OCI-M2 (cell line): ENCODE results near the gene MT1B.
"Not testable (repeated sequence)": the region's sequence is repeated elsewhere in the genome, so short reads cannot be mapped to it uniquely, and the experiment has no call there.

ENCODE experiments used
- DNase-seq: peaks from one replicate; lab custom pipeline; 2025; ENCODE audit not compliant: unreplicated experiment; lab: John Stamatoyannopoulos, UW

MT1B gene

GRCh38 chr16:56637814-56638750 lies 13.6 kb upstream of the MT1B start, which contains the start of gene MT1A:
MT1A (plus strand) TSS chr16:56638666; CDS start chr16:56638739, 73 bp downstream.
- no peak for DNase-seq

- DNase-seq: no peak
Observed at GRCh38 chr16:56639045-56639444, 12.6 kb upstream of the MT1B start.

- no peak for DNase-seq
Observed at GRCh38 chr16:56640076-56640475, 11.6 kb upstream of the MT1B start.

- no peak for DNase-seq
Observed at GRCh38 chr16:56641166-56641565, 10.5 kb upstream of the MT1B start.

- DNase-seq: no peak
Observed at GRCh38 chr16:56643080-56643778, 8.5 kb upstream of the MT1B start.

GRCh38 chr16:56643833-56644232 lies 7.9 kb upstream of the MT1B start:
- no peak for DNase-seq

- DNase-seq: no peak
Observed at GRCh38 chr16:56645311-56645710, 6.4 kb upstream of the MT1B start.

- DNase-seq: no peak
Observed at GRCh38 chr16:56645838-56646237, 5.8 kb upstream of the MT1B start.

GRCh38 chr16:56647641-56648431 lies 3.9 kb upstream of the MT1B start:
- no peak for DNase-seq

- no peak for DNase-seq
Observed at GRCh38 chr16:56649271-56649670, 2.4 kb upstream of the MT1B start.

- DNase-seq: no peak
Observed at GRCh38 chr16:56649820-56650219, 1.9 kb upstream of the MT1B start.

- no peak for DNase-seq
Observed at GRCh38 chr16:56652600-56652999, 914 bp downstream of the MT1B start.

GRCh38 chr16:56653218-56653617 lies 1.5 kb downstream of the MT1B start:
- DNase-seq: no peak

- DNase-seq: no peak
Observed at GRCh38 chr16:56657555-56658326, 6.1 kb downstream of the MT1B start, which contains the start of gene MT1F. MT1F (plus strand) TSS chr16:56657959; CDS start chr16:56658059, 100 bp downstream.

GRCh38 chr16:56658327-56658875 lies 6.7 kb downstream of the MT1B start:
- no peak for DNase-seq

GRCh38 chr16:56662357-56663354 lies 11.0 kb downstream of the MT1B start:
- no peak for DNase-seq

- DNase-seq: no peak
Observed at GRCh38 chr16:56664506-56664905, 12.8 kb downstream of the MT1B start.

- not testable (repeated sequence) for DNase-seq
Observed at GRCh38 chr16:56665286-56666261, 13.9 kb downstream of the MT1B start.
